Activated CD8-positive, alpha-beta memory T cell treated with anti-CD3 and anti-CD28 coated beads for 4 hours (primary cell): ENCODE data around the gene KMT2E.
A peak's percentile ranks its signal among the peaks of the same experiment; 100 is the strongest.

Source experiments
- DNase-seq, 2 donors: peaks; one replicate each; pipeline ENCODE4 v3.0.0-alpha.2; 2020; ENCODE audit warnings: low read depth in 2 of 2

Gene KMT2E

DNA sequence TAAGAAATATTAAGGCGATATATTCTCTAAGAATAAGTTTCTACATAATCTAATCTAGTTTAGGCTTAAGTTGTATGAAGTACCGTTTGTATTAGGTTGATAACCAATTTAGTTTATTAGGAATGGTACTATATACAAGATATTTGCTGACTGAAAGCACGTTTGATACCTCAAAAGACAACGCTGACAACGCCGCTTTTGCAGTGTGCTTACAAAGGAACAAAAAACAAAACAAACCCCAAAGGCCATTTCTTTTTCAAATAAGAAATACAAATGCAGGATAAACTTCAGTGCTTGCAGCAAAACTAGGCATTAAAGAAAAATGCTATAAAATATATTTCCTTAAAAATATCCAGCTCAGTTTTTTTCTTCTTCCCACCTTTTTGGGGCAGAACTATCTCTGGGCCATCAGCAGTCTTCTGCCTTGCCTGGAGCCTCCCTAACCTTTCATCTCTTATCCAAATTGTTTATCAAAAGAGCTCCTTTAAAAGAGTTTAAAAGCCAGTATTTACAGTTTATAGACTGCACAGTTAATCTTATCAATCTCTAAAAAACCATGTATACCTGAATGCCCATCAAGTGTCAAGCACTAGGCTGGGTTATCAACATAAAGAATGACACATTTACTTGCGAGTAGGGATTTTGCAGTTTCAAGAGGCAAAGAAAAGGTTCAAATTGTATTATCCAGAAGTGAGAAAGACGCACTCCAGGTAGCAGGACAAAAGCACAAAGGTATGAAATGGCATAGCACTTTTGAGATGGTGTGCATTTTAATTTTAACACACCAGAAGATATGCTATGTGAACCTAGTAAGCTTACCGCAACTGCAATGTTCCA is 4.1 kb upstream of the KMT2E start:
- DNase-seq = no peak

GRCh38 chr7:105010504-105011130 is 3.4 kb upstream of the KMT2E start:
- no peak for DNase-seq

- DNase-seq = no peak
These were observed 2.7 kb upstream of the KMT2E start for GRCh38 chr7:105011141-105011830.

DNA sequence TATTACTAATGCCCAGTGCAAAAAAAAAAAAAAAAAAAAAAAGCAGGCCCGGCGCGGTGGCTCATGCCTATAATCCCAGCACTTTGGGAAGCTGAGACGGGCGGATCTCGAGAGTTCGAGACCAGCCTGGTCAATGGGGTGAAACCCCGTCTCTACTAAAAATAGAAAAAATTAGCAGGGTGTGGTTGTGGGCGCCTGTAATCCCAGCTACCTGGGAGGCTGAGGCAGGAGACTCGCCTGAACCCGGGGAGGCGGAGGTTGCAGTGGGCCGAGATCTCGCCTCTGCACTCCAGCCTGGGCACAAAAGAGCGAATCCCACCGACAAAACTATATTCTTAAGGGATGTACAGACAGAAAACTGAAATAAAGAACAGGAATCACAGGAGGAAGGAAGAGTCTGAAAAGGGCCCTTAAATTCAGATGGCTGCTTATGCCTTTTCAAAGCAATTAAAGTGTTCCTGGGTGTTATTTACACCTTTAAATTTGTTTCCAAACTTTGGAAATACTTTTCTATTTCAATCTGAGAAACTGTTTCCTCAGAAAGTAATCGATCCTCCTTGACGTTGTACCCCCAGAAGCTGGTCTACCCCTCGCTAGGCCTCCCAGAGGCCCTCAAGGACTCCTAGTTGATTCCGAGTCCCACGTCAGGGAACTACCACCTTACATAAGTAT is 2.0 kb upstream of the KMT2E start:
- DNase-seq = no peak

DNA sequence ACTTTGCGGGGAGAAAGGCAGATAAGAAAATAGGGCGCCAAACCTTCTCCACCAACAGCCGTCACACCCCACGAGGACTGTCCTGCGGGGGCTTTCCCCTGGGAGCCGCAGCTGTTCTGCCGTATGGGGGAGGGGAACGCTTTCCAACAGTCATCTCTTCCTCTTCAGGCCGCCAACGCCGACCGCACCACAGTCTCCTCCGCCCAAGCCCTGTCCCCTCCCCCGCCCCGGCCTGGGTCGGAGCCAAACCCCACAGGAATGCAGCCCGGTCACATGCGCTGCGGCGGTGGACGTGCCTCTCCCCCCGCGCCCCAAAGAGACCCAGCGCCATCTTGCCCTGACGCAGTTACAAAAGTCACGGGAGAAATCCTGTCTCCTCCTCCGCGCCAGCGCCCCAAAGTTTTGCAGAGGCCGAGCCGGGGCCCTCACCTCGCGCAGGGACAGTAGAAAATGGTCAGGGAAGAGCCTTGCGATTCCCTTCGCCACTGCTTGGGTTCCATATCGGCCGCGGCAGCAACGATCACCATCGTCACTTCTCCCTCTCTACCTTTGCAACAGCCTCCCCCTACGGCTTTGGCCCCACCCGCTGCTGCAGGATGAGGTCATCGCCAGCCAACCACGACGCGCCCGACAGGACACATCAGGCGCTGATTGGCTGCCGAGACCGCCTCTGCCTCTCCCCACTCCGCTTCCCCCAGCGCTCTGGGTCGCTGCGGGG is 1.3 kb upstream of the KMT2E start:
- peak; percentile 99 for DNase-seq

GRCh38 chr7:105013221-105013815 is 687 bp upstream of the KMT2E start:
- DNase-seq = peak; percentile 84 to 93

GRCh38 chr7:105014693-105015389 is 836 bp downstream of the KMT2E start:
- peak in 1 of 2 donors; percentile 21 for DNase-seq

DNA sequence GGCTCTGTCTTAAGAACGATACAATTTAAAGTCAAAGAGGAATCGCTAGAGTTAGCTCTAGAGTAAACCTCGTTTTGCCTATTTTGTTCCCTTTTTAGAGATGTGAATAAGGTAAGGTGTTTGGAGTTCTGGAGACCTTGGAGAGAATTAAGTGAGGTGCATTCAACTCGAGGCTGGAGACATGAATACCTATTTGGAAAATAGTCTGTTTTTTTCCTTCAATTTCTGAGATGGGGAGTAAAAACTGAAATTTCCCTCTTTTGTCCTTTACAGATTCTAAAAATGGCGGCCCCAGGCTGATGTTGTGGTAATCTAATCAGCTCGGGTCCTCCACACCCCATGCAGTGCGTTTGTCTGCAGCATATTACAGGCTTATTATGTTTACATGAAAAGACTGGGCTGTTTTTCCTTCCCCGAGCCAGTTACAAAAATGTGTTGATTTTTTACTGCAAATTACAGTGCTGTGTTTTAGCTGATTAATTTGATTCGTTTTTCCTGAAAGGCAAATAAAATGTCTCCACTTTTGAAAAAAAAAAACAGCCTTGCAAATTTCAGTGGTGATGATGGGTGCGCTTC is 1.5 kb downstream of the KMT2E start:
- DNase-seq = no peak

GRCh38 chr7:105016068-105016708 is 2.2 kb downstream of the KMT2E start:
- no peak for DNase-seq

GRCh38 chr7:105016709-105017656 is 3.0 kb downstream of the KMT2E start:
- no peak for DNase-seq

DNA sequence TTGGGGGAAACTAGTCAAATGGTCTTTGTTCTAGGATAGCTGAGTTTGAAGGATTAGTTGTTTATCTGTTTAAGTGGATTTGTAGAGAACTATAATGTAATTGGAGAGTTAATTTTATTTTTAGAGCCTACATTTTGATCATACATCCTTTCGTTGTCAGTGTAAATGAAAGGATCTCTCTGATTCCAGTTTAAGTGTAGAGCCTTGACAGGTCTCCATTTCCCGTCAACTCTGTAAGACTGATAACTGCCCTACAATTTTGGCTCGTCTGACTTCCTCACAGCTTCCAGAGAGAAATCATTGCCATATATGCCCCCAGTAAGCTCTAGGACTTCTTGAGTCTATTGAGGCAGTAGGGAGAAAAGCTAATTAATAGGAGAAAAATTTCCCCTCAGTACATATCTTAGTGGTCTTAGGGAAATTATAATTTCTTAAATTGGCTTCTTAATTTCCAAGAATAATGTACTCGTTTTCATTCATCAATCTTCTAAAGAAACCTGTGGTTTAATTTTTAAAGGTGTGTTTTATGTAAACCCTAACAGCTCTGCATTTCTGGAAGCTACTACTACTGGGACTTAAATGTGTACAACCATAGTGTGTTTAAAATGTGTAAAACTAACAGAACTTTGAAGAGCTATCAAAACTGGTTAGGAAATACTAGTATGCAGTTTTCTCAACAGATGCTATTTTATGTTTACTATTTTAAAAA is 3.8 kb downstream of the KMT2E start:
- DNase-seq = no peak

GRCh38 chr7:105019269-105019668 is 5.3 kb downstream of the KMT2E start:
- no peak for DNase-seq

DNA sequence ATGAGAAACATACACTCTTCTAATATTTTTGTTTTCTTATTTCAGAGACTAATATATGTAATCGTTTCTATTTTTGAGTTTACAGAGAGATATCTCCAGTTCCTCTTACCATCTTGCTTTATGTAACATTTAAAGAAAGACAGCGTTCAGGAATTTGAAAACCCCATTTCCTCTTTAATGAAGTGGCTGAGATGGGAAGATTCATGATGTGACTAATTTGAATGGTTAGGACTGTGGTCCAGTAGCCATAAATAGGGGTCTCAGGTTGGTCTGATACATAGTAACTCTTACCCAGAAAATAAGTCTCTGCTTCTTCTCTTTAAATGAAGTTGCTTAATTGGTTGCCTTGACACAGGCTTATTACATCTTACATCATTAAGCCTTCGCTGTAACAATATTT is 6.9 kb downstream of the KMT2E start:
- DNase-seq = no peak

GRCh38 chr7:105021352-105021751 is 7.3 kb downstream of the KMT2E start:
- no peak for DNase-seq

DNA sequence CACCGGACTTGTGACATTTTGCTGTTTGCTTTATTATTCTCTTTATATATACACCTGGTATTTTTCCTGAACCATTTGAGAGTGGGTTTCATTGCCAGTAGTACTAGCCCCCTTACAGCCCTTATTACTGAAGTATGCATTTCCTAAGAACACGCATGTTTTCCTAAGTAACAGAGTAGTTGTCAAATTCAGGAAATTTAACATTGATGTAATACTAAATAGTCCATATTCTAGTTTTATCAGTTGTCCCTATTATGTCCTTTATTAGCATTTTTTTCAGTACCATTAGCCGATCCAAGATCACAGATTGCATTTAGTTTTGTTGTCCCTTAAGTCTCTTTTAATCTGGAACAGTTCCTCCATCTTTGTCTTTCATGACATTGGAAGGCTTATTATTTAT is 8.0 kb downstream of the KMT2E start:
- no peak for DNase-seq

DNA sequence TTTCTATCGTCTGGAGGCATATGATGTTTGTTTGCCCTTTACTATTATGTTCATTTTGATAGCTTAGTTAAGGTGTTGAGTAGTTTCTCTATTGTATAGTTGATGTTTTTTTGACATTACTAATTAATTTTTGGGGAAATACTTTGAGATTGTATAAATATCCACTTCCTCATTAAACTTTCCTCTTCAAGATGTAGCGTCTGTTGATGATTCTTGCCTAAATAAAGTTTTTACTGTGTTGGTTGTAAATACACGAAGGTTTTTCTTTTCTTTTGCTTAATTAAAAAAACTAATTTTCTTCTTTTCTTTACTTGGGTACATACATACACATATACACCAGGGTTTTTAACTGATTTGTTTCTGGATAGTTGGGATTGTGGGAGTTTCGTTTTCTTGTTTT is 8.5 kb downstream of the KMT2E start:
- no peak for DNase-seq

DNA sequence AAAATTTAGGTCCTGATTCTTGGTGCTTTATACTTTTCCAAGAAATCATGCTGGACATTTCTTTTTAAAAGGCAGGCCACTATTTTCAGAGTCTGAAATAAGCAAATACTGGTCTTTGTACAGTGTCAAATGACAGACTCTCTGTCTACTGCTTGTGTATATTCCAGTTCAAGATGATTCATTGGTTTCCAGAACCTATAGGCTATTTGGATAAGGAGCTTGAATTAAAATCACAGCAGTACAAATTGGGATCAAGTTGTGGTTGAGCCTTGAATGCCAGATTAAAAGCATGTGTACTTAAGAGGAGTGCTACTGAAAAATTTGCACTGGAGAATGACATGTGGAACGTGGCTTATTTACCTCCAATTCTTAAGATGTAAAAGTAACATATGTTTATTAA is 10.7 kb downstream of the KMT2E start:
- no peak for DNase-seq

DNA sequence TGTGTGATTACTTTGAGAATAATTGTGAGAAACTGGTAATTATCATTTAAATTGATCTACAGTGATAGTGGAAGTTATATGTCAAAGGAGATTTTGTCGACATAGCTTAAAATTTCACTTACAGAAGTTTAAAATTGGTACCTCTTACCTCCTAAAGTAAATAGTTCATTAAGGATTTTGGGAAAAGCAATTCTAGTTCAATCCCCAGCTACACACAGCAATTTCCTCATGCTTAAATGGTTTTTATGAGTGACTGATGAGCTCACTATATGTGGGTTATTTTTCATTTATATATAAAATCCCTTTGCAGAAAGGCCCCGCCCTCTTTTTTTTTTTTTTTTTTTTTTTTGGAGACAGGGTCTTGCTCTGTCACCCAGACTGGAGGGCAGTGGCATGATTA is 12.7 kb downstream of the KMT2E start:
- DNase-seq = no peak
